ENCODE data around the gene DNAJA1.

DNA sequence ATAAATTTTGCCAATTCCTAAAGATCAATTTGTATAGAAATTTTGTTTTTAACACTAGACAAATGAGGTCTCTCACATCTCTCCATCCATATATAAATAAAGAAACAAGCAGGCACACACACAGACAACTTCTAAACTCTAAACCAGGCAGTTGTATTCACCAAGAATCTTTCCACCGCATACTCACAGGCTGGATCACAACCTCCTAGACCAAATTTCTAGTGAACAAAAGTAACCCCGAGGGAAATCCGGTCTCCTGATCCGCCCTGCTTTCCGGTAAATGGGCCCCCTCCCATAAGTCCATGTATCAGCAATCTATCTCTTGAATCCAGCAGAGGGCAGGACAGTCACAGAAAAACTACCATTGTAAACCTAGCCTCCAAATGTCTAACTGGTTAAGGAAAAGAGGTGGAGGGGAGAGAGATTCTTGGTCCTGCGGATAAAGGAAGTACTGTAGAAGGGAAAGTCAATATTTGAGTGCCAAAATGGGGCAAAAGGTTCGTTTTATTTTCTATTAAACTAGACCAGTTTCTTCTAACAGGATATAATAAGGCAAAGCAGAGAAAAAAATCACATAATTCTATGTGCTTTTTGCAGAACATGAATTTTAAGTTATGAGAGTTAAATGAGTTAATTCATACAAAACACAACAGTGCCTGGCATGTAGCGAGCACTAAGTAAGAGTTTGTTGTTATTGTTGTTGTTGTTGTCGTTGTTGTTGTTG lies 56.2 kb downstream of the DNAJA1 start:
- TF ChIP-seq POLR2AphosphoS5 (IDR thresholded peaks at IDR 0.05; ENCODE audit: low read depth, low read length) (no peak), CTCF (IDR thresholded peaks at IDR 0.05 in 2 of 3, conservative IDR thresholded peaks at IDR 0.05 in 1 of 3; ENCODE audit: borderline replicate concordance in 1 of 3, insufficient read depth in 1 of 3, low read depth in 2 of 3, low read length in 2 of 3) (peak; percentile 67 to 98 (median 82)), POLR2A (IDR thresholded peaks at IDR 0.05; ENCODE audit: borderline replicate concordance, extremely low read depth, insufficient read depth, insufficient read length) (no peak), EGR1 (IDR thresholded peaks at IDR 0.05; ENCODE audit: low read depth) (no peak), EZH2phosphoT487 (IDR thresholded peaks at IDR 0.05; ENCODE audit: borderline replicate concordance) (no peak)
- TF ChIP-seq, protein P1, sequence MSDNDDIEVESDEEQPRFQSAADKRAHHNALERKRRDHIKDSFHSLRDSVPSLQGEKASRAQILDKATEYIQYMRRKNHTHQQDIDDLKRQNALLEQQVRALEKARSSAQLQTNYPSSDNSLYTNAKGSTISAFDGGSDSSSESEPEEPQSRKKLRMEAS (IDR thresholded peaks at IDR 0.05), result peak; percentile 39
